Psoas muscle (tissue), 8 donors: ENCODE measurements around the gene BRD3. TPM values are rescaled to one million over a fixed set of nuclear protein-coding genes. Genes with fewer than 3 reads are reported as not detected.
"Not testable (repeated sequence)": the region's sequence is repeated elsewhere in the genome, so short reads cannot be mapped to it uniquely, and the experiment has no call there.

Source experiments
- ATAC-seq, 4 donors: fragments of 200-7000 bp; cut with Tn5 transposase; one replicate each; pipeline ENCODE4 v1.9.1; 2020; ENCODE audit warnings: moderate library complexity in 3 of 4, mild to moderate bottlenecking in 2 of 4
- DNase-seq, 2 donors: peaks; one replicate each; pipeline ENCODE4 v3.0.0-alpha.2; 2020
- H3K27ac ChIP-seq: fragments of 200-600 bp; one replicate; pipeline ENCODE4 v1.8.0; 2022
- H3K27me3 ChIP-seq, 3 donors: fragments of 200-600 bp in 1 of 3; one replicate each; pipeline versions ENCODE4 v1.6.1 to v1.8.0; 2013 to 2022; ENCODE audit warnings: low read length in 2 of 3, mild to moderate bottlenecking in 2 of 3, moderate library complexity in 1 of 3; ENCODE audit not compliant: insufficient read depth in 3 of 3
- H3K36me3 ChIP-seq, 2 donors: fragments of 200-600 bp in 1 of 2; one replicate each; pipeline versions ENCODE4 v1.6.1 to v1.8.0; 2013 to 2022; ENCODE audit warnings: low read depth in 1 of 2, mild to moderate bottlenecking in 1 of 2, moderate library complexity in 1 of 2; ENCODE audit not compliant: insufficient read depth in 1 of 2
- H3K4me1 ChIP-seq: fragments of 200-600 bp; one replicate; pipeline ENCODE4 v1.8.0; 2022
- H3K4me3 ChIP-seq: fragments of 200-600 bp; one replicate; pipeline ENCODE4 v1.8.0; 2022; ENCODE audit warnings: mild to moderate bottlenecking
- H3K9me3 ChIP-seq: fragments of 200-600 bp; one replicate; pipeline ENCODE4 v1.8.0; 2022
- WGBS, 3 donors: extraction: QIAGEN DNeasy Blood & Tissue Kit; methylation state at CpG; one replicate each; pipeline versions ENCODE4 v1.1.6 to v1.1.7; 2013; 5-methylcytosine and 5-hydroxymethylcytosine counted together
- intact Hi-C, 2 donors: fragments of 100-400 bp; cut with DNase I; formaldehyde crosslinking; loops; one replicate each; pipeline versions ENCODE4 v1.11.0 to v1.14.2; 2022
- polyA plus RNA-seq, 3 donors: library from polyadenylated mRNA; stranded (reverse); fragments of 200-250 nt; gene quantifications; one replicate each; pipeline ENCODE4 v1.2.3, GENCODE V29; 2013
- total RNA-seq, 4 donors: library from RNA; stranded (reverse); fragmentation: NEBNext Ultra II Directional in 2 of 4; extraction: Animal tissue kit (Norgen Biotek cat#: 25700) in 2 of 4; gene quantifications; one replicate each; pipeline versions ENCODE4 v1.2.1 to v1.2.4, GENCODE V29; 2021 to 2023
- TF ChIP-seq, protein P1 (sequence below): fragments of 200-600 bp; IDR thresholded peaks from one replicate; pipeline ENCODE4 v1.8.0; 2022; ENCODE audit warnings: antibody characterized with exemption
- donor health status: healthy with polysubstance abuse.
- donor health status: DM: no; HTN: no; CAD: no; lungs with moderate emphysema.
- donor health status: Bipolar disorder and iron deficiency.
- donor health status: healthy.
- donor health status: DM: yes; HTN: yes; CAD: no.
- donor health status: DM: no; HTN: no; CAD: no.
- donor health status: DM: no; HTN: no; CAD: no.
- donor health status: DM: yes; HTN: yes; CAD: no.

The BRD3 gene
- total and polyA plus RNA-seq, 7 donors: 7.5 to 28.2 (median 21.7) TPM

DNA sequence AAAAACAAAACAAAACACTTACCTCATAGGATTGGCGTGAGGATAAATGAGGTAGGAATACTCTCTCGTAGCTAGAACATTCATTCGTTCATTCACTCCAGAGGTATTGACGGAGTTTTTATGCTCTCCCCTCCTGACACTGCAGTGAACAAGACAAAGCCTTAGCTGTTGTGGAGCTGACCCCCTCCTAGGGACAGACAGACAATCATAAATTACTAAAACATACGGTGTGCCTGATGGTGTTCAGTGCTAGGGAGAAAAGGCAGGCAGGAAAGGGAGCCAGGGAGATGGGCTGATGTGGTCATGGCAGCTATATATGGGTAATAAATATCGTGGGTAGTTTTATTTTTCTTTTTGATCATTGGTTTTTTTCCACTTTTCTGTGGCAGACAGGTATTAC is 5.7 kb upstream of the BRD3 start:
- DNase-seq (no peak), ATAC-seq (no peak)
- Histone ChIP-seq H3K36me3 (no peaks in the 10 kb centered on the region), H3K4me3 (no peak overlapping the region), H3K9me3 (peaks cover 3% of the 10 kb centered on the region), H3K27me3 (no peaks in the 10 kb centered on the region), H3K27ac (no peak overlapping the region), H3K4me1 (no peaks in the 10 kb centered on the region)
- intact Hi-C loops: no loop called here
- TF ChIP-seq, protein P1, sequence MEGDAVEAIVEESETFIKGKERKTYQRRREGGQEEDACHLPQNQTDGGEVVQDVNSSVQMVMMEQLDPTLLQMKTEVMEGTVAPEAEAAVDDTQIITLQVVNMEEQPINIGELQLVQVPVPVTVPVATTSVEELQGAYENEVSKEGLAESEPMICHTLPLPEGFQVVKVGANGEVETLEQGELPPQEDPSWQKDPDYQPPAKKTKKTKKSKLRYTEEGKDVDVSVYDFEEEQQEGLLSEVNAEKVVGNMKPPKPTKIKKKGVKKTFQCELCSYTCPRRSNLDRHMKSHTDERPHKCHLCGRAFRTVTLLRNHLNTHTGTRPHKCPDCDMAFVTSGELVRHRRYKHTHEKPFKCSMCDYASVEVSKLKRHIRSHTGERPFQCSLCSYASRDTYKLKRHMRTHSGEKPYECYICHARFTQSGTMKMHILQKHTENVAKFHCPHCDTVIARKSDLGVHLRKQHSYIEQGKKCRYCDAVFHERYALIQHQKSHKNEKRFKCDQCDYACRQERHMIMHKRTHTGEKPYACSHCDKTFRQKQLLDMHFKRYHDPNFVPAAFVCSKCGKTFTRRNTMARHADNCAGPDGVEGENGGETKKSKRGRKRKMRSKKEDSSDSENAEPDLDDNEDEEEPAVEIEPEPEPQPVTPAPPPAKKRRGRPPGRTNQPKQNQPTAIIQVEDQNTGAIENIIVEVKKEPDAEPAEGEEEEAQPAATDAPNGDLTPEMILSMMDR: no peak
- WGBS, 3 donors: 58 to 68% (median 65%) methylated on average over 6 of the region's 6 CpGs

DNA sequence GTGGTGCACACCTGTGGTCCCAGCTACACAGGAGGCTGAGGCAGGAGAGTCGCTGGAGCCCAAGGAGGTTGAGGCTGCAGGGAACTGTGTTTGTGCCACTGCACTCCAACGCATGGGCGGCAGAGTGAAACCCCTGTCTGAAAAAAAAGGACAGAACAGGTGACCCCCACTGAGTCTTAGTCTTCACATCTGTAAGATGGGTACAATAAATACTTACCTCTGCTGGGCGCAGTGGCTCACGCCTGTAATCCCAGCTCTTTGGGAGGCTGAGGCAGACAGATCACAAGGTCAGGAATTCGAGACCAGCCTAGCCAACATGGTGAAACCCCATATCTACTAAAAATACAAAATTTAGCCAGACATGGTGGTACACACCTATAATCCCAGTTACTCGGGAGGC is 4.9 kb upstream of the BRD3 start:
- not testable (repeated sequence) for ATAC-seq
- 86 to 87% (median 86%) methylated on average over 7 of the region's 7 CpGs for WGBS, 3 donors

DNA sequence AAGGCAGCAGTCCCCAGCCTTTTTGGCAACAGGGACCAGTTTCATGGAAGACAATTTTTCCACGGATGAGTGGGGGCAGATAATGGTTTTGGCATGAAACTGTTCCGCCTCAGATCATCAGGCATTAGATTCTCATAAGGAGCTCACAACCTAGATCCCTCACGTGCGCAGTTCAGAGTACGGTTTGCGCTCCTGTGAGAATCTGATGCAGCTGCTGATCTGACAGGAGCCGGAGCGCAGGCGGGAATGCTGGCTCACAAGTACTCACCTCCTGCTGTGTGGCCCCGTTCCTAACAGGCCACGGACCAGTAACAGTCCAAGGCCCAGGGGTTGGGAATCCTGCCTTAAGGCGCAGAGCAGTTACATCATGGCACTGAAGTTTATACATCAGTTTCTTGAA is 3.3 kb upstream of the BRD3 start:
- Histone ChIP-seq H3K9me3 (no peaks in the 10 kb centered on the region), H3K27ac (no peak overlapping the region), H3K4me3 (no peak overlapping the region), H3K36me3 (no peaks in the 10 kb centered on the region), H3K4me1 (peaks cover 6% of the 10 kb centered on the region), H3K27me3 (no peaks in the 10 kb centered on the region)
- 78 to 90% (median 84%) methylated on average over 12 of the region's 12 CpGs for WGBS, 3 donors
- no peak for DNase-seq
- ATAC-seq: no peak
- intact Hi-C loops: loop anchor here in 1 of 2 donors (2.0 kb wide), 1 partner anchor 66 kb away; the partner anchor contains the start of gene WDR5
- TF ChIP-seq, protein P1: no peak

More for the DNA sequence above, 4.9 kb upstream of the BRD3 start:
- intact Hi-C loops, DNase-seq, H3K4me1 ChIP-seq, H3K4me3 ChIP-seq, H3K27me3 ChIP-seq, H3K36me3 ChIP-seq, H3K9me3 ChIP-seq, H3K27ac ChIP-seq: not testable (repeated sequence)

DNA sequence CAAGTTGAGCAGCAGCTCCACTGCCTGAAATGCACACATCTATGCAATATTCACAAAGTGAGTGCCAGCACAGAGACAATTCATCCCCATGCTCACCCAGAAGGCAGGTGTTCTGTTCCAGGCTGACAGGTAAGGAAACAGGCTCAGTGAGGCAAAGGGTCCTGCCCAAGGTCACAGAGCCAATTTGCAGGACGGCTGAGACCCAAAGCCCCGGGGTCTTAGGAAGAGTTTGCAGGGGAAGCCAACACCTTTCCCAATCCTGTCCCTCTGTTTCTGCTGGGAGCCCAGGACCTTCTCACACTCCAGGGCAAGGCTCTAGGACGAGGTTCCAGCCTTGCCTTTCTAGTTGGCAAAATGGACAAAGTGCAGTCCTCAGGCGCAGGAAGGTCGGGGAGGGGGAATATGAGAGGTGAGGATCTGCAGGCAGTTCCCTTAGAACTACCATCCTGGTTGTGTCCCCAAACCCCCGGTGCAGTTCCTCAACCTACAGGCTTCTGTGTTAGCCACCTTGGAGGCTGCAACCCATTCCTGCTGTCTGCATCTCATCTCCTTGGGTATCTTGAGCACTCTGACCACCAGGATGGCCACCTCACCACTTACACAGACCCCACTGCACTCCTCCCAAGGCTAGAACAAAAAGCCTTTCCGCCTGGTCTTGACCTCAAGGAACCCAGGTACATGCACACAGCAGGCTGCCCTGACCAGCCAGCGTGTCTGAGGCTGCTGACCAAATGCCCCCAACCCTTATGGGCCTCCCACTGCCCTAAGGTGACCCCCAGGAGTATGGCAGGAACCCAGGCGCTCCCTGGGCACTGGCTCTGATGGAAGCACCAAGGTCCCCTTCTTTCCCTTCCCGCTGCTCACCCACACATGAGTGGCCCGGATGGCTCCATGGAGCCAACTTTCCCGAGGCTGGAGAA is 1.9 kb upstream of the BRD3 start:
- Histone ChIP-seq H3K27me3 (no peaks in the 10 kb centered on the region), H3K4me1 (peaks cover 18% of the 10 kb centered on the region), H3K27ac (no peak overlapping the region), H3K9me3 (no peaks in the 10 kb centered on the region), H3K4me3 (no peak overlapping the region), H3K36me3 (no peaks in the 10 kb centered on the region)
- intact Hi-C loops: loop anchor here (2.0 to 10.0 kb wide), 3 partner anchors 45 to 67 kb away; partner anchors contain the start of genes WDR5 (in 2 of the 2) and BRD3OS (in 1 of the 2)
- TF ChIP-seq, protein P1: no peak
- DNase-seq (no peak), ATAC-seq (no peak)
- 66 to 76% (median 72%) methylated on average over 12 of the region's 12 CpGs for WGBS, 3 donors

DNA sequence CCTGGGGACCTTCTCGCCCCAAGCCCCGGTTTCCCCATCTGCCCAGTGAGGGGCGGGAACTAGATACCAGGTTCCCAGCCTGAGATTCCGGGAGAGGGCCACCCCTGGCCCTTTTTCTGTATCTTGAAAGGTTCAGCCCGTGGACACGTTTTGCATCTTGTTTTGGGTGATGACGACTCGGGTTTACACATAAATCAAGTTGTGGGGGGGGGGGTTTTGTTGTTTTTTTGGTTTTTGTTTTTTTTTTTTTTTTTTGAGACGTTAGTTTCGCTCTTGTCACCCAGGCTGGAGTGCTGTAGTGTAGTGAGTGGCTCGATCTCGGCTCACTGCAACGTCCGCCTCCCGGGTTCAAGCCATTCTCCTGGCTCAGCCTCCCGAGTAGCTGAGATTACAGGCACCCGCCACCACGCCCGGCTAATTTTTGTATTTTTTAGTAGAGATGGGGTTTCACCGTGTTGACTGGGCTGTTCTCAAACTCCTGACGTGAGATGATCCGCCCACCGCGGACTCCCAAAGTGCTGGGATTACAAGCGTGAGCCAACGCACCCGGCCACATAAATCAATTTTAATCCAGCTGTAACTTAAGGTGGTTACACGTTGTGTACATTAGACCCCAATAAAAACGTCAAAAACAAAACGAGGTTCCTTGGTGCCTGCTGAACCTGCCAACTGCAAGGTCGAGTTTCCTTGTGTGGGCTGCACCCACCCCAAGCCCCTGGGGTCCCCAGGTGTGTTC is 1.1 kb upstream of the BRD3 start:
- ATAC-seq (peak in 1 of 4 donors; percentile 26), DNase-seq (peak; percentile 21 to 50)
- intact Hi-C loops: loop anchor here (2.0 to 10.0 kb wide), 2 partner anchors 44 to 66 kb away; partner anchors contain the start of genes BRD3OS (in 1 of the 2) and WDR5 (in 1 of the 2)
- peak overlapping the region; percentile 97 for H3K27ac ChIP-seq
- peak overlapping the region; percentile 89 for H3K4me3 ChIP-seq
- H3K36me3 ChIP-seq: no peaks in the 10 kb centered on the region
- peaks cover 24% of the 10 kb centered on the region for H3K4me1 ChIP-seq
- 7 to 12% (median 7%) methylated on average over 31 of the region's 31 CpGs for WGBS, 3 donors
- TF ChIP-seq, protein P1: no peak
- H3K27me3 ChIP-seq: no peaks in the 10 kb centered on the region
- no peaks in the 10 kb centered on the region for H3K9me3 ChIP-seq
